Measurements from ENCODE around the gene LURAP1L.

DNA sequence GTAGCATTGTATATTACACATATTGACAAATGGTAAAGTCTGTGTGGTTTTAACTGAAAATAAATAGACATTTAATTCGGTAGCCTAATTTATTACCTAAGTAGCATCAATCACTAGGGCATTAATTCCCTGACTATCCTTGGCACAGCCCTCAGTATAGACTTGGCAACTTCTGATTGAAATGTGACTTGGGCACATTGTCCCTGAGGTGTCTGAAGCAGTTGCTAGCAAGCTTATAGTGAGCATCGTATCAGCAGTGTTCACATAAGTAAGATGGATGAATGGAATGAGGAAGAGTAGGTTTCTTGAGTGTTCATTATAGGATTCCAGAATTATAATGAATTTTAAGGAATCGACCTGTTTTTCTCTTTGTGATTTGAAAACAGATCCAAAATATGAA is 16.1 kb downstream of the LURAP1L start:
- no peak for TF ChIP-seq EZH2 (IDR thresholded peaks at IDR 0.05)
- TF ChIP-seq POLR2AphosphoS5 (IDR thresholded peaks at IDR 0.05; ENCODE audit: borderline replicate concordance, low read depth, low read length) = no peak

Data from SK-N-MC (cell line).